ENCODE measurements around the gene DDR1.

Gene DDR1

DNA sequence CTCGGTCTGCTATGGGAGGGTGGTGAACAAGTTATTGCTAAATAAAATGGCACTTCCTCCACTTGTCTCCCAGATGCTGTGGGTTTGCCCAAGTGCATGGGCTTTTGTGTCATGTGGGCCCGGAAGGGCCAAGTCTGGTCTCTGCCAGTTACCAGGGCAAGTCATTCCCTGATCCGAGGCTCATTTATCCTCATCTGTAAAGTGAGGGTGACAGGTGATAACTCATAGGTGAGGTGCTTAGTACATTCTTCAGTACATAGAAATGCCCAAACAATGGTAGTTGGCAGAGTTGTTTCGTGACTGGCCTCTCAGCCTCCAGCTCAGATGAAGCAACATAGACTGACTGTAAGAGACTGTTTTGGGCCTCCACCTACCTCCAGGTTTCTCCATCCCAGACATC, 54.4 kb downstream of the DDR1 start:
- Histone ChIP-seq H3K36me3 (replicated peaks in 1 of 2; ENCODE audit: control insufficient read depth in 2 of 2, insufficient read depth in 2 of 2, low read length in 2 of 2) (no peaks in the 10 kb centered on the region), H2BK12ac (ENCODE audit: low read length) (no peak overlapping the region), H2BK120ac (ENCODE audit: low read depth, low read length) (no peak overlapping the region), H3K14ac (ENCODE audit: low read length) (no peak overlapping the region), H2BK15ac (ENCODE audit: low read length) (no peak overlapping the region), H4K8ac (ENCODE audit: low read depth, low read length) (no peak overlapping the region), H4K91ac (ENCODE audit: low read depth, low read length, poor library complexity) (no peak overlapping the region), H3K79me1 (ENCODE audit: low read depth, low read length) (no peaks in the 10 kb centered on the region), H3K9me3 (replicated peaks in 1 of 2; ENCODE audit: control insufficient read depth in 2 of 2, insufficient read depth in 1 of 2, low read depth in 1 of 2, low read length in 2 of 2) (no peaks in the 10 kb centered on the region), H2AK5ac (ENCODE audit: low read depth, low read length) (no peak overlapping the region), H2AFZ (ENCODE audit: low read length) (no peak overlapping the region), H3K23ac (ENCODE audit: low read depth, low read length, poor library complexity) (no peak overlapping the region), H3K4me2 (ENCODE audit: insufficient read depth, low read length, poor library complexity, severe bottlenecking) (no peak overlapping the region), H3K27ac (replicated peaks; ENCODE audit: low read length) (no peak overlapping the region), H3K27me3 (ENCODE audit: control insufficient read depth in 3 of 3, insufficient read depth in 3 of 3, low read depth in 1 of 3, low read length in 3 of 3) (peaks cover 0 to 39% (median 0%) of the 10 kb centered on the region in 3 experiments), H3K4ac (ENCODE audit: low read length) (no peak overlapping the region), H3K9ac (ENCODE audit: low read depth, low read length, poor library complexity) (no peak overlapping the region), H3K18ac (ENCODE audit: low read length) (no peak overlapping the region), H2BK5ac (ENCODE audit: low read length) (no peak overlapping the region), H3K4me3 (ENCODE audit: low read length in 2 of 2) (no peak overlapping the region), H3K4me1 (ENCODE audit: control insufficient read depth in 2 of 2, insufficient read depth in 1 of 2, low read depth in 1 of 2, low read length in 2 of 2) (peaks cover 7 to 26% of the 10 kb centered on the region in 2 donors)
- no CpG with 5 or more reads among the region's 4 CpGs for WGBS, 2 donors (ENCODE audit: extremely low coverage in 2 of 2, insufficient read length in 2 of 2, insufficient replicate concordance in 1 of 2)
- DNase-seq (ENCODE audit: low spot score): no peak

DNA sequence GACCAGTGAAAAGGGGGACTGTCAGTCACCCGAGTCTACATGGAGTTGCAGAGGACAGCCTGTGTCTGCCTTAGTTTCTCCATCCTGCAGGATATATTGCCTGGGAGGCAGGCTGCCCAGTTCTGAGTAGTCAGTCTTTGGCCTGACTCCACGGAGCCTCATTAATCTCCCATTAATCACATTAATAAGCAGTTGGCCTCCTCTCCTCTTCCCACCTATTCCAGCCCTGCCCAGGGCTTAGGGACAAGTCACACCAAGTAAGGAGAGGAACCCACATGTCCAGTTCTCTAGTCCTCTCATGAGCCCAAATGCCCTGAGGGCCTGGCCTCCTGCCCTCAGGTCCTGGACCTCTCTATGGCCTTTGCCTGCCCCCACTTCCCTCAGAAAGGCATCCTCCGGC, 55.2 kb downstream of the DDR1 start:
- peak overlapping the region; percentile 16 for H2AK5ac ChIP-seq (ENCODE audit: low read depth, low read length)
- H2BK5ac ChIP-seq (ENCODE audit: low read length): peak overlapping the region; percentile 59
- no peak overlapping the region for H3K14ac ChIP-seq (ENCODE audit: low read length)
- peak overlapping the region; percentile 11 for H3K18ac ChIP-seq (ENCODE audit: low read length)
- no peak overlapping the region for H3K4ac ChIP-seq (ENCODE audit: low read length)
- H3K9me3 ChIP-seq (replicated peaks in 1 of 2; ENCODE audit: control insufficient read depth in 2 of 2, insufficient read depth in 1 of 2, low read depth in 1 of 2, low read length in 2 of 2): no peaks in the 10 kb centered on the region
- H2BK12ac ChIP-seq (ENCODE audit: low read length): peak overlapping the region; percentile 97
- H2BK15ac ChIP-seq (ENCODE audit: low read length): peak overlapping the region; percentile 63
- WGBS, 2 donors (ENCODE audit: extremely low coverage in 2 of 2, insufficient read length in 2 of 2, insufficient replicate concordance in 1 of 2): no CpG with 5 or more reads among the region's 3 CpGs
- no peak overlapping the region for H3K4me3 ChIP-seq (ENCODE audit: low read length in 2 of 2)
- H3K23ac ChIP-seq (ENCODE audit: low read depth, low read length, poor library complexity): no peak overlapping the region
- no peak overlapping the region for H2BK120ac ChIP-seq (ENCODE audit: low read depth, low read length)
- no peak overlapping the region for H2AFZ ChIP-seq (ENCODE audit: low read length)
- H4K8ac ChIP-seq (ENCODE audit: low read depth, low read length): no peak overlapping the region
- no peak overlapping the region for H4K91ac ChIP-seq (ENCODE audit: low read depth, low read length, poor library complexity)
- no peak overlapping the region for H3K4me2 ChIP-seq (ENCODE audit: insufficient read depth, low read length, poor library complexity, severe bottlenecking)
- H3K79me1 ChIP-seq (ENCODE audit: low read depth, low read length): no peaks in the 10 kb centered on the region
- no peak for DNase-seq (ENCODE audit: low spot score)
- no peak overlapping the region for H3K27ac ChIP-seq (replicated peaks; ENCODE audit: low read length)
- H3K4me1 ChIP-seq (ENCODE audit: control insufficient read depth in 2 of 2, insufficient read depth in 1 of 2, low read depth in 1 of 2, low read length in 2 of 2): peaks cover 7 to 26% of the 10 kb centered on the region in 2 donors
- no peaks in the 10 kb centered on the region for H3K36me3 ChIP-seq (replicated peaks in 1 of 2; ENCODE audit: control insufficient read depth in 2 of 2, insufficient read depth in 2 of 2, low read length in 2 of 2)
- no peak overlapping the region for H3K9ac ChIP-seq (ENCODE audit: low read depth, low read length, poor library complexity)
- peaks cover 0 to 34% (median 0%) of the 10 kb centered on the region in 3 experiments for H3K27me3 ChIP-seq (ENCODE audit: control insufficient read depth in 3 of 3, insufficient read depth in 3 of 3, low read depth in 1 of 3, low read length in 3 of 3)

DNA sequence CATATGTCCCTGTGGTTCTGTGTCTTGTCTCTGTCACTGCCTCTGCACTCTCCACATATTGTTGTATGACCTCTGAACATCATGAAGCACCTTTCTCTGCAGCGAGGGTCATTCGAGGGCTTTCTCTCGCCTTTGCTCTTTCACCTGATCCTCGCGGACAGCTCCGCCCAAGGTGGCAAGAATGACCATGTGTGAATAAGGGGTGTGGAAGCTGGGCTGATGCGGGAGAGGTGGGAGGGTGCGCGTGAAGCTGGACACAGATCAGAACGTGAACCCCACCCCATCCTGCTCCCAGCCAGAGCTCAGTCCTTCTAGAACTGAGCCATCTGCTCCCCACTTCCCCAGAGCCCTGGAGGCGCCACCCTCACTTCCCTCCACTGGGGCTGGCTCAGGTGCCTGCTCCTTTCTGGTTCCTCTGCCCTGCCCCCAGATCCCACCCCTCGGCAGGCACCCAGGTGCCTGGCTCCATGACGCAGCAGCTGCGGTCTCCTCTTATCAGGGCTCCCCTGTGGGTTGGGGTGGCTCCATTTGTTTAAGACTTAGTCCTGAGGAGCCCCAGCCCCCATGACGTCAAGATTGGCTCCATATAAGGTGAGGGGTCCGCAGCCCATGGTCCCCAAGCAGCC, 56.2 kb downstream of the DDR1 start, which contains the start of gene MUCL3:
Gene MUCL3, plus strand, starts transcription at position 613 of the 626 bp plus-strand sequence. CDS start 27 bp downstream, outside the sequence.
- Histone ChIP-seq H3K79me1 (ENCODE audit: low read depth, low read length) (no peaks in the 10 kb centered on the region), H3K9me3 (replicated peaks in 1 of 2; ENCODE audit: control insufficient read depth in 2 of 2, insufficient read depth in 1 of 2, low read depth in 1 of 2, low read length in 2 of 2) (no peaks in the 10 kb centered on the region), H3K4ac (ENCODE audit: low read length) (no peak within 1 kb of the TSS), H3K4me3 (ENCODE audit: low read length in 2 of 2) (no peak within 1 kb of the TSS), H3K18ac (ENCODE audit: low read length) (peak within 1 kb of the TSS; percentile 68), H2BK5ac (ENCODE audit: low read length) (peak within 1 kb of the TSS; percentile 59), H3K36me3 (replicated peaks in 1 of 2; ENCODE audit: control insufficient read depth in 2 of 2, insufficient read depth in 2 of 2, low read length in 2 of 2) (no peaks in the 10 kb centered on the region), H4K8ac (ENCODE audit: low read depth, low read length) (no peak within 1 kb of the TSS), H3K27ac (replicated peaks; ENCODE audit: low read length) (no peak within 1 kb of the TSS), H2BK12ac (ENCODE audit: low read length) (peak within 1 kb of the TSS; percentile 97), H2BK15ac (ENCODE audit: low read length) (peak within 1 kb of the TSS; percentile 71), H3K23ac (ENCODE audit: low read depth, low read length, poor library complexity) (no peak within 1 kb of the TSS), H3K14ac (ENCODE audit: low read length) (peak within 1 kb of the TSS; percentile 5), H3K9ac (ENCODE audit: low read depth, low read length, poor library complexity) (no peak within 1 kb of the TSS), H3K4me1 (ENCODE audit: control insufficient read depth in 2 of 2, insufficient read depth in 1 of 2, low read depth in 1 of 2, low read length in 2 of 2) (peaks cover 7 to 26% of the 10 kb centered on the region in 2 donors), H2AK5ac (ENCODE audit: low read depth, low read length) (peak within 1 kb of the TSS; percentile 81), H3K4me2 (ENCODE audit: insufficient read depth, low read length, poor library complexity, severe bottlenecking) (no peak within 1 kb of the TSS), H3K27me3 (ENCODE audit: control insufficient read depth in 3 of 3, insufficient read depth in 3 of 3, low read depth in 1 of 3, low read length in 3 of 3) (peaks cover 0 to 26% (median 0%) of the 10 kb centered on the region in 3 experiments), H2BK120ac (ENCODE audit: low read depth, low read length) (peak within 1 kb of the TSS; percentile 52), H4K91ac (ENCODE audit: low read depth, low read length, poor library complexity) (no peak within 1 kb of the TSS), H2AFZ (ENCODE audit: low read length) (no peak within 1 kb of the TSS)
- no CpG with 5 or more reads among the region's 16 CpGs for WGBS, 2 donors (ENCODE audit: extremely low coverage in 2 of 2, insufficient read length in 2 of 2, insufficient replicate concordance in 1 of 2)
- no peak for DNase-seq (ENCODE audit: low spot score)

DNA sequence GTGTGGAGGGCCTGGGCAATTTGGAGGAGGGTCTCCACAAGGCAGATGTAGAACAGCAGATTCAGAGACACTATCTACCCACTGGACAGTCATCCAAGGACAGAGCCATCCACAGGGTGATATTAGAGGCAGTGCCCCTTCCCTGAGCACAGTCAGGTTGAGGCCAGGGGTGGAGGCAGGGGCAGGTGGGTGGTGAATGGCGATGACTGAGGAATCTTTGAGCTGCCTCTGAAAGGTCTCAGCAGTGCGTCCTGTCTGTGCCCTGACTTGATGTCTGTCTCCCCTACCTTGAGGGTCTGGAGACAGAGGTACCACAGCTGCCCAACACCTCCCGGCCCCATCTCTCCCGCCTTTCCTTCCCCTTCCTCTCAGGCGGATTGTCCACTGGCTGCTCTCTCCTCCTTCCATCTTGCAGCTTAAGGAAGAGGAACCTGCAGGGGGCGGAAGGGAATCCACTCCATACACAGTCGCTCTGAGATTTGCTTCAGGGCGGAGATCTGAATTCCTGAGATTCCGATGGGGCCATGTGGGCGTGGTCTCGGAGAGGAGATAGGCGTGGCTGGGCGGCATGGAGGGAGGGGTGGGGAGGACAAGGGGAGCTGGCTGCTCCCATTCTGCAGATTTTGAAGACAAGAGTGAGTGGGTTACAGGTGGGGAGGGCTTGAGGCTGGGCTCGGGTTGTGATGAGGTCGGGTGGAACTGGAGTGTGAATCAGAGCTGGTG, 58.2 kb downstream of the DDR1 start:
- Histone ChIP-seq H3K23ac (ENCODE audit: low read depth, low read length, poor library complexity) (no peak overlapping the region), H3K36me3 (replicated peaks in 1 of 2; ENCODE audit: control insufficient read depth in 2 of 2, insufficient read depth in 2 of 2, low read length in 2 of 2) (no peaks in the 10 kb centered on the region), H3K4ac (ENCODE audit: low read length) (no peak overlapping the region), H3K9ac (ENCODE audit: low read depth, low read length, poor library complexity) (no peak overlapping the region), H3K27me3 (ENCODE audit: control insufficient read depth in 3 of 3, insufficient read depth in 3 of 3, low read depth in 1 of 3, low read length in 3 of 3) (peaks cover 0 to 25% (median 0%) of the 10 kb centered on the region in 3 experiments), H3K9me3 (replicated peaks in 1 of 2; ENCODE audit: control insufficient read depth in 2 of 2, insufficient read depth in 1 of 2, low read depth in 1 of 2, low read length in 2 of 2) (no peaks in the 10 kb centered on the region), H2BK120ac (ENCODE audit: low read depth, low read length) (no peak overlapping the region), H4K8ac (ENCODE audit: low read depth, low read length) (no peak overlapping the region), H3K79me1 (ENCODE audit: low read depth, low read length) (no peaks in the 10 kb centered on the region), H4K91ac (ENCODE audit: low read depth, low read length, poor library complexity) (peak overlapping the region; percentile 58), H3K4me1 (ENCODE audit: control insufficient read depth in 2 of 2, insufficient read depth in 1 of 2, low read depth in 1 of 2, low read length in 2 of 2) (peaks cover 7 to 20% of the 10 kb centered on the region in 2 donors), H2AK5ac (ENCODE audit: low read depth, low read length) (peak overlapping the region; percentile 10), H3K14ac (ENCODE audit: low read length) (no peak overlapping the region), H2AFZ (ENCODE audit: low read length) (peak overlapping the region; percentile 77), H3K27ac (replicated peaks; ENCODE audit: low read length) (peak overlapping the region; percentile 41), H3K18ac (ENCODE audit: low read length) (peak overlapping the region; percentile 53), H3K4me2 (ENCODE audit: insufficient read depth, low read length, poor library complexity, severe bottlenecking) (no peak overlapping the region), H2BK12ac (ENCODE audit: low read length) (peak overlapping the region; percentile 75), H2BK5ac (ENCODE audit: low read length) (peak overlapping the region; percentile 15), H3K4me3 (ENCODE audit: low read length in 2 of 2) (no peak overlapping the region), H2BK15ac (ENCODE audit: low read length) (peak overlapping the region; percentile 24)
- peak; percentile 89 for DNase-seq (ENCODE audit: low spot score)
- no CpG with 5 or more reads among the region's 15 CpGs for WGBS, 2 donors (ENCODE audit: extremely low coverage in 2 of 2, insufficient read length in 2 of 2, insufficient replicate concordance in 1 of 2)
